Ammon's horn (tissue), 1 donor: Measurements from ENCODE around the gene MAPK10.
"Not testable (repeated sequence)": the region's sequence is repeated elsewhere in the genome, so short reads cannot be mapped to it uniquely, and the experiment has no call there.

Experiments
- DNase-seq: peaks from one replicate; pipeline ENCODE4 v3.0.0-alpha.2; 2016; ENCODE audit warnings: low spot score

Gene MAPK10

DNA sequence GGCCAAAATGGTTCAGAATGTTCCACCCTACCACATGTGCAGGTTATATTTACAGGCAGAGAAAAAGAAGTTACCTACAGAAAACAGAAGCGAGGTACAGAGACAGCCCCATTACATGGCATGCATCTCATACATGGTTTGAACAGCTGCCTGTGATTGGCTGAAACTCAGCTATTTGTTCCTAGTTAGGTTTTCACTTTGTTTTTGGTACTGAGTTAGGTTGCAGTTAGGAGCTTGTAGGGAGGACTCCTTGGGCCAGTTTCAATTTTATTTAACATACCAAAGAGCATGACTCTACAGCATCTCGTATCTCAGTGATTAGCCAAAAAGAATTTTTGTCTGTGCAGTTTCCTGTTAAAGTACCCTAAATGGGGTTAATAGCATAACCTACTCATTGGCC is 392.0 kb downstream of the MAPK10 start:
- DNase-seq, result no peak

- DNase-seq, result no peak
Measured at GRCh38 chr4:85966373-85966772, 393.5 kb downstream of the MAPK10 start.

GRCh38 chr4:85965529-85965928 is 394.3 kb downstream of the MAPK10 start:
- DNase-seq, result no peak

DNA sequence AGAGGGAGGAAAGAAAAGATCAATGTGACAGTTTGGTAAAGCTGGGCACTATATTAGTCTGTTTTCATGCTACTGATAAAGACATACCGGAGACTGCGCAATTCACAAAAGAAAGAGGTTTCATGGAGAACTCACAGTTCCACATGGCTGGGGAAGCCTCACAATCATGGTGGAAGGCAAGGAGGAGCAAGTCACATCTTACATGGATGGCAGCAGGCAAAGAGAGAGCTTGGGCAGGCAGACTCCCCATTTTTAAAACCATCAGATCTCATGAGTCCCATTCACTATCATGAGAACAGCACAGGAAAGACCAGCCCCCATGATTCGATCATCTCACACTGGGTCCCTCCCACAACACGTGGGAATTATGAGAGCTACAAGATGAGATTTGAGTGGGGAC is 394.8 kb downstream of the MAPK10 start:
- not testable (repeated sequence) for DNase-seq

DNA sequence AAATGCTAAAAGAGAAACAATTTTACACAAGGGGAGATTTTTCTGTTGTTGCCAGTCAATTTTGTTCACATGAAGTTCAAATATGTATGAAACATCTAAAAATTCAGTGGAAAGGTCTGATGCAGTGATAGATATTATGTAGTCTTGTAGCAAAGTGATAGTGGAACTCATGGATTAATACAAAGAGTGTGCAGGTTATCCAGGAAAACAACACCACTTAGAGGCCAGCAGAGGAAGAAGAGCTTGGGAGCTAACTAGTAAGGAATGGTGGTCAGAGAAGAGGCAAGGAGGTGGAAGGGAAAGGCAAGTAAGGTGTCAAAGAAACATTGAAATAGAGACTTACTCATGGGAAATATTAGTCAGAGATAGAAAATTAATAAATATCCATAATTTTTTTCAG is 395.6 kb downstream of the MAPK10 start:
- DNase-seq, result no peak

- DNase-seq, result no peak
Measured at GRCh38 chr4:85963231-85963630, 396.6 kb downstream of the MAPK10 start.

GRCh38 chr4:85961887-85962286 is 398.0 kb downstream of the MAPK10 start:
- DNase-seq, result no peak

DNA sequence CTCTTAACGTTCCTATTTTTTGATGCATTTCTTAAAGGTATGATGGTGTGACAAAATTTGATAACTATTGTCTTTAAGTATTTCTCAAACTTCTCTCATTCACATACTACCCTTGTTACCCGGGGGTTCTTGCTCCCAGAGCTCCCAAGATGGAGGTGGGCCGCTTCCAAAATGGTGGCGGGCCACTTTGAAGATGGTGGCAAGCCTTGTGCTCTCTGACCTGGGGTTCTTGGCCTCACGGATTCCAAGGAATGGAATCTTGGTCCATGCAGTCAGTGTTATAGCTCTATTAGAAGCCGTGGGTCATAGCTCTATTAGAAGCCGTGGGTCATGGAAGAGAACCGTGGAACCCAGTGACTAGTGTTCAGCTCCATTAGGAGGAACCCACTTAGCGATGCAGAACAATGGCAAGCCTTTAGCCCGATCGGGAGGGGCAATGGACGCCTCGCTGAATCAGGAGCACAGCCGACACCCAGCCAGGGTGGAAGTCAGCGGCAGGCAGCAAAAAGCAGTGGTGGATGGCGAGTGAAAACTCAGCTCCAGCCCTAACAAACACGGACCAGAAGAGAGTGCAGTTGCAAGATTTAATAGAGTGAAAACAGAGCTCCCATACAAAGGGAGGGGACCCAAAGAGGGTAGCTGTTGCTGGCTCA is 403.4 kb downstream of the MAPK10 start:
- no peak for DNase-seq

DNA sequence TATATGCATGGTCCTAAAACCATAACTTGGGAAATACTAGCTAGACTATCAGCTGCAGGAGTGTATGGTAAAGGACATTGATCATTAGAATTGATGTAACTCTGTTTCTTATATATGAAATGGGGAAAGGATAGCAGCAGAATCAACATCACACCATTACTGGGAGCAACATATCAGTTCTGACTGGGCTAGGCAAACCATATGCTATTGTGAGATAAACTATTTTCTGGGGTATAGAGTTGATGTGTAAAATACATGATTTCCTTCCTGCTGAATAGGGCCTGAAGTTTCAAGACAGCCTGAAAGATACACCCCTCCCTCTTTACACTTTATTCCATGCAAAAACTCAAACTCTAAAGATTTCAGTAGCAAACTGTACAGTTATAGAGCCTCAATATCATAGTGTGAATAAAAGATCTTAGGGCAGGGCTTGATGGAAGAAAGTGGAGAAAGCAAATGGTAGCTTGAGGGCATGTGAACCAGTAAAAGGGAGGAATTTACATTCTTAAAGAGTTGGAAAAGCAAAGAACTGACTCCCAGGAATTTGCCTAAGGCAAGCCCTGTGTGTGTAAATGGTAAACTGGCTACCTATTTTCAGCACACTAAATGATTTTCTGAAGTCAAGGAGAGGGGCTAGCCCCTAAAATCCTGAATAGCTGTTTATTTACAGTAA is 404.1 kb downstream of the MAPK10 start:
- DNase-seq, result no peak

- DNase-seq, result no peak
Measured at GRCh38 chr4:85953651-85954018, 406.2 kb downstream of the MAPK10 start.

- no peak for DNase-seq
Measured at GRCh38 chr4:85952972-85953650, 406.7 kb downstream of the MAPK10 start.

GRCh38 chr4:85952528-85952927 is 407.3 kb downstream of the MAPK10 start:
- DNase-seq, result no peak

GRCh38 chr4:85951099-85951498 is 408.8 kb downstream of the MAPK10 start:
- no peak for DNase-seq

DNA sequence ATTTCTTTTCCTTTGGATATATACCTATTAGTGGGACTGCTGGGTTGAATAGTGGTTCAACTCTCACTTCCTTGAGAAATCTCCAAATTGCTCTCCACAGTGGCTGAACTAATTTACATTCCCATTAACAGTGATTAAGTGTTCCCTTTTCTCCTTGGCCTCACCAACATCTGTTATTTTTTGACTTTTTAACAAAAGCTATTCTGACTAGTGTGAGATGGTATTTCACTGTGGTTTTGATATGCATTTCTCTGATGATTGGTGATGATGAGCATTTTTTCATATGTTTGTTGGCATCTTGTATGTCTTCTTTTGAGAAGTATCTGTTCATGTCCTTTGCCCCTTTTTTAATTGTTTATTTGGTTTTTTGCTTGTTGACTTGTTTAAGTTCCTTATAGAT is 413.0 kb downstream of the MAPK10 start:
- DNase-seq, result no peak

DNA sequence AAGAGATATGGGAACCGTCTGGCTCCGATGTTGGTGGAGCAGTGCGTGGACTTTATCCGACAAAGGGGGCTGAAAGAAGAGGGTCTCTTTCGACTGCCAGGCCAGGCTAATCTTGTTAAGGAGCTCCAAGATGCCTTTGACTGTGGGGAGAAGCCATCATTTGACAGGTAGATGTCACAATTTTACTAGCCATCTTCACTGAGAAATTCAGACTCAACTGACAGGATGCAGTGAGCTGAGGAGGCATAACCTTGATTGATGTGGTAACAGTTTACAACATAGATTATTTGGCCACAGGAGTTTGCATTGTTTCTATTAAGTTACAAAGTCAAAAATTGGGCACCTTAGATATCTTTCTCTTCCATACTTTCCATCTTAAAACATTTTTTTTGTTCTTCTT is 417.7 kb downstream of the MAPK10 start:
- no peak for DNase-seq

DNA sequence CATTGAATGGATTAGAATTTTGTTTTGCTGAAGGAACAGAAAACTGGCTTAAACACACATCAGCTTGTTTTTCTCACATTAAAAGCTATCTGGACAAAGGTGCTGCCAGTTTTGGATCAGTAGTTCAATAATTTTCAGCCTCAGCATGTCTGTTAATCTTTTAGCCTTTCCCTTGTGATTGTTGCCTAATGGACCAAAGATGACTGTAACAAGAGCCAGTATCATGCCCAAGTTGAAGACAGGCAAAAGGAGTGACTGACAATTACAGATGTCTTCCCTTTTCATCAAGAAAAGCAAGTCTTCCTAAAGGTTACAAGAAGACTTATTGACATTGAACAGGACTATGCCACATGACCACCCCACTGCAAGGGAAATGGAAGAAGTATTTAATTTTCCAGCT is 419.7 kb downstream of the MAPK10 start:
- no peak for DNase-seq
